GM21737 (cell line): ENCODE results near the gene PCGF1.
A peak's percentile ranks its signal among the peaks of the same experiment; 100 is the strongest.
"Not testable (repeated sequence)": the region's sequence is repeated elsewhere in the genome, so short reads cannot be mapped to it uniquely, and the experiment has no call there.

ENCODE experiments used
- ATAC-seq: cut with Tn5 transposase; IDR thresholded peaks from one replicate; pipeline ENCODE4 v1.9.1; 2021; ENCODE audit warnings: mild to moderate bottlenecking, moderate library complexity; ENCODE audit not compliant: unreplicated experiment

Gene PCGF1

DNA sequence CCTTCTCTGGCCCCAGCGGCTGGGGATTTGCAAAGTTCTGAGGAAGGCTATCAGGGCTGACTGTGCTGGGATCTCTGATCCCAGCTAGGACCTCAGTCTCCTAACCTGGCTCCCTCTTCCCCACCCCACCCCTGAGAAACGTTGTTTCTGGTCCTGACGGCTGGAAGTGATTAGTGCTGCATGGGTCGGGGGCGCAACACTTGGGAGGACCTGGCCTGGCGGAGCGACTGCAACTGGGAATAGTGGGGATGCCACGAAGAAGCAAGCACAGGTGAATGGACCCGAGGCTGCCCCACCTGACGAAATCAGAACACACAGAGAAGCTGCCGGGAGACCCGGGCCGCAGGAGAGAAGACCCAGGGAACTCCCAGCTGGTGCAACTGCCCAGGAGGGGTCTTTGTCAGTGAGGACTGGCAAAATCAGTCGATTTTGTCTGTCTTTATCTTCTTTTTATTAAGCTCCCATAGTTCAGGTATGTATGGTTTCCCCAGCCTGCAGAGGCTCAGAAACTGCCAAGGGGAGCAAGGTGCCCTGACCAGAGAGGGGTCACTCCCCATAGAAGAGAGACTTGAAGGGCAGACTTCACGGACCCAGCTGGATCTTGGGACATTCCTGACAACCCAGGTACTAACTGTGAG is 7.4 kb downstream of the PCGF1 start:
- no peak for ATAC-seq

DNA sequence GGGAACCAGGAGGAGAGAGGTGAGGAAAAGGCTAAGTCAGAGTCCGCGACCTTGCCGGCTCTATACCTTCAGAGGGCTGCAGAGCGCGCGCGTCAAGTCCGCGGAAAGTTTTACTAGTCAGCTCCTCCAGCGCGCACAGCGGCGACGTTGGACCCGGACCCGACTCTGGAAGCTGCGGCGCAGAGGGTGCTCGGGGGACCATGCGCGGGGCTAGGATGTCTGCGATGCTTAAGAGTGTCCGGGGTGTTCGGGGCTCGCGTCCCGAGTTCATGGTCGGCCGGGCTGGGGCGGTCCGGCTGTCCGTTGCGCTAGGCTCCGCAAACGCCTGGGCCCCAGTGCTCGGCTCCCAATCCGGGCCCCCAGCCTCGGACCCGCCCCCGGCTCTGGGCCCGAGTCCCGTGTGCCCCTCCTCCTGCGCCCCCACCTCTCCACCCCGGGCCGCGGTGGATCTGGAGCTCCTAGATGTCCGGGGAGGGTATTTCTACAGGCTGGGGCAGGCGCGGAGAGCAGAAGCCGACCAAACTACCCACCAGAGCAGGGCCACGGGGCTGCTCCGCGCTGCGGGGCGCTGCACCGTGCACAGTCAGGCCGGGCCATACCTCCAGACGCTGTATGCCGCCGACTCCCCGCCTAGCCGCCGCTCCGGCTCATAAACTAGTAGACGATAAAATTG is 8.1 kb downstream of the PCGF1 start, which contains the start of gene LBX2:
Gene LBX2 (minus strand): TSS at position 337 of the 673 bp plus-strand sequence. CDS start 66 bp downstream, at position 271.
- no peak for ATAC-seq

DNA sequence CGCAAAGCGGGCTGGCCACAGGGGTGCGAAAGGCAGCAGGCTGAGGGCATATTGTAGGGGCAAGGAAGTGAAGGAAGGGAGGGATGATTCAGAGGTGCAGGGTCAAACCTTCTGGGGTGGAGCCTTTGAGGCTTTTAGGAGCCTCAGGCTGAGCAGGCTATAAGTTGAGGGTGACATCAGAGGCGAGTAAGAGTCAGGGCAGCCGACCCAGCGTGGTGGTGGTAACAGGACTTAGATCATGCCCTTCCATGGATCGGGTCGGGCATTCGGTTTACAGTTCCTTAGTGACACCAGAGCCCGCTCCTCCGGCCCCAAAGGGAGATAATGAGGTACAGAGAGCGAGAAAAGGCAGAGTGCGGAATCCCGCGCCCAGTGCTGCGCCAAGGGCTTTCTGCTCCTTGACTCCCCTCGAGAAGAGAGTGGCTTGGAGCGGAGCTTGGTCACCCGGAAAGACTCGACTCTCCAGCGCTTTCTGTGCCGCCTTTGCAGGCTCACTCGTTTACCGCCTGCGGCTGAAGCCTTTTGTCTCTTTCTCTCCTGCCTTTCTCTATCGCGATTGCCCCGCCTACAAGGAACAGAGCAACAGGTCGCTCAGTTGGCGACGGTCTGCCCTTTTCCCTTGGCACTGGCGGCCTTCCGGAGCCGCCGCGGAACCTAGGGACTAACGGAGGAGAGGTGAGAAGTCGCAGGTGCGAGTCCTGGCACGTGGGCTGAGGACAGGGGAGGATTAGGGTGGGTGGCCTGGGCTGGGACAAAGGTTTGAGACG is 8.8 kb downstream of the PCGF1 start:
- no peak for ATAC-seq

DNA sequence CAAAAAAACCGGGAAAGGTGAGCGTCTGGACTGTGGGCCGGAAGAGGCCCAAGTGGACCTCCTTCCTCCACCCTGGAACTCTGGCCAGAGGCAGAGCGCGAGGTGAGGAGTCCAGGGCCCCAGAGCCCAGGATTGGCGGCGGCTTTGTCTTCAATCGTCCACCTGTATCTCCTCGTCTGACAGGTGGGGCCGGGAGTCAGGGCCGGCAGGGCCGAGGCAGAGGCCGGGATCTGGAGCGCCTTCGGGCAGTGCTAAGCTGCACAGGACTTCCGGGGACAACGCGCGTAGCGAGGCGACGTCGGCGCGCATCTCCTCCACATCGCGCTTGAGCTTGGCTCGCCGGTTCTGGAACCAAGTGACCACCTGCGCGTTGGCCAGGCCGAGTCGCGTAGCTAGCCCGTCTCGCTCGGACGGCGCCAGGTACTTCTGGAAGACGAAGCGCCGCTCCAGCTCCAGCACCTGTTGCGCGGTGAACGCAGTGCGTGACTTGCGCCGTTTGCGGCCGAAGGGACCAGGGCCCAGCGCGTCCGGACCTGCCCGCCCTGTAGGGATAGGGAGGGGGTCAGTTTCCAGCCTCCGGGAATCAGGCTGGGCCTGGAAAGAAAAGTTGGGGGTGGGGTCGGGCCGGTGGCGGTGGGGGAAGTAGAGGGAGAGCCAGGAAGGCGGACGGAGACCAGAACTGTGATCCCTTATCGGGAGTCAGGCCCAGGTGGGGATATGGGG is 9.6 kb downstream of the PCGF1 start:
- ATAC-seq: no peak

DNA sequence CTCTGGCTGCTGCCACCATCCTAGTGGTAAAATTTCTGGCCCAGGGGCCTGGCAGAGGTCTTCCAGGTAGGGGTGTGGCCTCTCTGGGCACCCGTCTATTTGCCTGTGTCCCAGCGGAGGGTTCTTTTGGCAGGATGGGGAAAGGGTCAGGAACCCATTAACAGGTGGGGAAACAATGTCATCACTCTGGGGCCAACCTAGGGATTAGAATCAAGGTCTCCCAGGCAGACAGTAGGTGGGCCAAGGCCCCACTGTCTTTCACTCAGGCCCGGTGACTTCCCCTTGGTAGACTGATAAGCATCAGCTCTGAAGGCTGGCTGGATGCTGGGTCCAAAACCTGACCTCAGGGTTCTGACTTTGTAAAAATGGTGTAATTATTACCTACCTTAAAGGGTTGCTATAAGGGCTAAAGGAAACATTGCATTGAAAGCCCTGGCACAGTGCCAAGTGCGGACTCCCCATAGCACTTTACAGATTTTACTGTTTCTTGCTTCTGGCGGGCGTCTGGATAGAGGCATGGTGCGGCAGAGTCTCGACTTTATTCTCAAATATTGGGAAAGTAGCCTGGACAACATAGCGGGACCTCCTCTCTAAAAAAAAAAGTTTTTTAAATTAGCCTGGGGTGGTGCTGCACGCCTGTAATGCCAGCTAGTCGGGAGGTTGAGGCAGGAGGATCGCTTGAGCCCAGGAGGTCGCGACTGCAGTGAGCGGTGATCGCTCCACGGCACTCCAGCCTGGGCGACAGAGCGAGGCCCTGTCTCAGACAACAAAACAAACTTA is 10.3 kb downstream of the PCGF1 start:
- no peak for ATAC-seq

DNA sequence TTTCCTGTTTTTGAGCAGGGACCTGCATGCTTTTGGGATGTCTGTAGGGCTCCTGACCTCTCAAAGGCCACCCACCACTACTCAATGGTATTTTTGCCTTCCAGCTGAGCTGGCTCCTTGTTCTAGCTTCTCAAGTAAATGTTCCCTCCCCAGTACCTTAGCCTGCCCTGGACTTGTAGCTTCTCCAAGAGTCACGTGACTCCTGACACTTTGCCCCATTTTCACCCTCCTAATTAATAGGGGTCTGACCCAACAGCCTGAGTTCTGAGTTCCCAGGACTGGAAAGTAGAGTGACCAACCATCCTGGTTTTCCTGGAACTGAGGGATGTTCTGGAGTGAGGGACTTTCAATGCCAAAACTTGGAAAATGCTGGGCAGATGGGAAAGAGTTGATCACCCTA is 12.1 kb downstream of the PCGF1 start:
- ATAC-seq: no peak

DNA sequence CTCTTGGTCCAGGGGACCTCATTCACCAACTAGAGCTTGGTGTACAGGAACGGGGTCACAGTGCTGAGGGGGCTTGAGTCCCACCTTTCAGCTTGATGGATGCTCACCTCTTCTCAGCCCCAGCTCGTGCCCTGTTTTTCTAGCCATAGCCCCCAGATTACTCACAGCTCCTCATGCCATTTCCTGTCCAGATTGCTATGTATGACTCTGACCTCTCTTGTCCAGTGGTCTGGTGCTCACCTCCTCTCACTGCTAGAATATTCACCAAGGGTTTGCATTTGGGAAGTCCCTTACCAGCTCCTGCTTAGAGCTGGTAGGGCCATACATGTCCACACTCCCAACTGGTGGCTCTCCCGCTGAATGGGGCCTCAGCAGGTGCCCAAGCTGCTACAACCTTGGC is 13.9 kb downstream of the PCGF1 start:
- ATAC-seq: no peak

DNA sequence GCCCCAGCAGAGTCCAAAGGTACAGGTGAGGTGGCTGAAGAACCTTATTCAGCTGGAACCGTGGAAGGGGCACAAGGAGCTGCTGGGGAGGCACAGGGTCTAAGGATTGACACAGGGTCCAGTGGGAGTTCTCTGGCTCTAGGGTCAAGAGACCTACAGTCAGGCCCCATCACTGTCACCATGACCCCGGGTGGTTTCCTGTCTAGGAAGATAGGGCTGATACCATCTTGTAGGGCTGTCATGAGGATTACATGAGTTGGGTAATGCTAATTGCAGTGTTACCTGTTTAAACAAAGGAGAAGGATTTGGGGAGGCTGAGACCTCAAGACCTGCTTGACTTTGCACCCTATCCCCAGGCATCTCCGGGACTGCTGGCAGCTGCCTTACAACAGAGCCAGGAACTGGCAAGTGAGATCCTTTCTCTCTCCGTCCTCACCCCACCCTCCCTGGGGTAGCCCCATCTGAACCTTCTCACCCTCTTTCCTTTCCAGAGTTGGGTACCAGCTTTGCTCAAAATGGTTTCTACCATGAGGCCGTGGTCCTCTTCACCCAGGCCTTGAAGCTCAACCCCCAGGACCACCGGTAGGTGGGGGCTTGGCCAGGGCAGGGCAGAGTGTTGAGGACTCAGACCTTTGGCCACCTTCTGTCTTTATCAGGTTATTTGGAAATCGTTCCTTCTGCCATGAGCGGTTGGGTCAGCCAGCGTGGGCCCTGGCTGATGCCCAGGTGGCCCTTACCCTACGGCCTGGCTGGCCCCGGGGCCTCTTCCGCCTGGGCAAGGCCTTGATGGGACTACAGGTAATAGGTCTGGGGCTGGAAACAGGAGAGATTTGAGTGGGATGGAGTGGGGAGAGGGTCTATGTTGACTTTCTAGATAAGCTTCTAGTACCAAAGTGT is 15.6 kb downstream of the PCGF1 start:
- no peak for ATAC-seq

DNA sequence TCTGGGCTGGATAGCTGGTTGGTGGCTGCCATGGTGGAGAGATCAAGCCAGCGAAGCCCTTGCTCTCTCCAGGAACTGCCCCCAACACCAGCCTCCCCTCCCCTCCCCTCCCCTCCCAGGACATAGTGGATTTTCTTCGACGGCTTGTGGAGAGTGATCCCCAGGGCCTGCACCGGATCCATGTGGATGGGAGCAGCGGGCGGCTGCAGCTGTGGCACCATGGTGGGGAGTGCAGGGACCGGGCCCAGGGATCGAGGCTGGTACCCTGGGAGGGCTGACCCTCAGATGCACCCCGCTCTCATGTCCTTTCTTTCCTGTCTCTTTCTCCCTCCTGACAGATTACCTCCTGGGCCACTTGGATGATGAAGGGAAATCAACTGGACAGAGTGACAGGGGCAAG is 17.6 kb downstream of the PCGF1 start:
- no peak for ATAC-seq

DNA sequence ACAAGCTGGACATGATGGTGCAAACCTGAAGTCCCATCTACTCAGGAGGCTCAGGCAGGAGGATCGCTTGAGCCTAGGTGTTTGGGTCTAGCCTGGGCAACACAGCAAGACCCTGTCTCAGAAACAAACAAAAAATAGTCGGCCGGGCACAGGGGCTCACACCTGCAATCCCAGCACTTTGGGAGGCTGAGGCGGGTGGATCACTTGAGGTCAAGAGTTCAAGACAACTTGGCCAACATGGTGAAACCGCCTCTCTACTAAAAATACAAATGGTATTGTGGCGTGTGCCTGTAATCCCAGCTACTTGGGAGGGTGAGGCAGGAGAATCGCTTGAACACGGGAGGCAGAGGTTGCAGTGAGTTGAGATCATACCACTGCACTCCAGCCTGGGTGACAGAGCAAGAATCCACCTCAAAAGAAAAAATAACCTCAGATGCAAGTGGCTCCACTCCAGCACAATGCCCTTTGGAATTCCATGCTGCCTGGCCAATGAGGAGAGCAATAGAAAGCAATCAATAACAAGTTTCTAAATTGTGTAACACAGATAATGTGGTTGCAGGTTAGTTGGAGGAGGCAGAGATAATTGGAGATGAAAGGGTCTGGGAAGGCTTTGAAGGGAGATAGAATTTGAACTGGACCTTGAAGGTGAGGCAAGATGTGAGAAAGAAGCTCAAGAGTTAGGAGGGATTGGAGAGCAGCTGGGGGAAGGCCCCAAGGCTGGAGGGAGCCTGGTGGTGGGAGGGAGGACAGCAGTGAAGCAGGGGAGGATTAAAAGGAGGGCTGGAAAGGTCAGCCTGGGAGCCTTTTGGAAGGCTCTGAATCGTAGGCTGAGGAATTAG is 18.6 kb downstream of the PCGF1 start:
- no peak for ATAC-seq

DNA sequence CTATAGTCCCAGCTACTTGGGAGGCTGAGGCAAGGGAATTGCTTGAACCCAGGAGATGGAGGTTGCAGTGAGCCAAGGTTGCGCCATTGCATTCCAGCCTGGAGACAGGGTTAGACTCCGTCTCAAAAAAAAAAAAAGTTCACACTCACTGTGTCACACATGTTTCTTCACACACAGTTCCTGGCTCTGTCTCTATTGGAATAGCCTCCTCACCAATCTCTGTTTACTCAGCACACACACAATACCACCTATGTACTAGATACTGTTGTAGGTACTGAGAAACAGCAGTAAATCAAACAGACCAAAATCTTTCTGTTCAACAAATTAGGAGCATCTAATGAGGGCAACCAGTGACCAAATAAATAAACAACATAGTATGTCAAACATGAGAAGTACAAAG is 21.4 kb downstream of the PCGF1 start:
- ATAC-seq: no peak

DNA sequence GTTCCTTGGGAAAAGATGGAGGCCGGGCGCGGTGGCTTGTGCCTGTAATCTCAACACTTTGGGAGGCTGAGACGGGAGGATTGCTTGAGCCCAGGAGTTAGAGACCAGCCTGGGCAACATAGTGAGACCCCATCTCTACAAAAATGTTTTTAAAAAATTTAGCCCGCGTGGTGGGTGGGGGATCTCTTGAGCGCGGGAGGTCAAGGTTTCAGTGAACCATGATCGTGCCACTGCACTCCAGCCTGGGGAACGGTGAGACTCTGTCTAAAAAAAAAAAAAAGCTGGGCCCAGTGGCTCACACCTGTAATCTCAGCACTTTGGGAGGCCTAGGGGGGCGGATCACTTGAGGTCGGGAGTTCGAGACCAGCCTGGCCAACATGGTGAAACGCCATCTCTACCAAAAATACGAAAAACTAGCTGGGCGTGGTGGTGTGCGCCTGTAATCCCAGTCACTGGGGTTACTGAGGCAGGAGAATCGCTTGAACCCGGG is 23.8 kb downstream of the PCGF1 start:
- ATAC-seq: not testable (repeated sequence)

DNA sequence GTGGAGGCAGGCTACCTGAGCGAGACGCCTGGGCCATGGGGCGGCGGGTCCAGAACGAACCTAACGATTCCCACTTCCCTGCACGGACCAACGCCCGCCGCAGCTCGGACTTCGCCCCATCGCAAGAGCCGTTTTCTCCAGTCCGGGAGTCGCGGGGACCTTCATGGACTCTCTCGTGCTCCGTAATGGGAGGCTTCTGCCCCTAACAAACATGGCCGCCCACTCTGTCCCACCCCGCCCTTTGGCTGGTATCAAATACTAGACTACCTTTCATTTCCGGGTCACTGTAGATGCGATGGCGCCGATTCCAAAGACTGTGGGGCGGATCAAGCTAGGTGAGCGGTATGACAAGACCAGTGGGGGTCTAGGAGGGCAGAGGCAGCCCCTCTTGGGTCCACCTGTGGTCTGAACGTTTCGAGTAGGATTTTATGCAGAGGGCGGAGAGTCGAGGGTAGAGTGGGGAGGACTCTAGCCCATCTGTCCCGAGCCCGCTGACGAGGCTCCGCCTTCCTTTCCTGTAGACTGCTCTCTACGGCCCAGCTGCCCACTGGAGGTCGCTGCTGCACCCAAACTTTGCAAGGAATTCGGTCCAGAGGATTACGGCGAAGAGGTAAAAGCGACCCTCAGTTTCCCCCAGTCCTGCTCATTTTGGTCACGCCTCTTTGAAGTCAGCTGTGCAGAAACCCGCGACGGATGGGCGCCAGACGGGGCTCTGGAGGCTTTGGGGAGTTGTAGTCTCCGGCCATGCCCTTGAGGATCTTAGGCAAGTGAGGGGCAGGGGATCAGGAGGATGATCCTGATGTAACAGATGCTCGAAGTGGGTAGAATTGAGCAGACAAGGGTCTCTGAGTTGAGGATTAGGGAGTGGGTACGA is 24.5 kb downstream of the PCGF1 start, which contains the start of the genes CCDC142 and TTC31:
Gene CCDC142 (minus strand): TSS at position 198 of the 874 bp plus-strand sequence. CDS start 161 bp downstream, at position 37.
Gene TTC31 (plus strand): TSS at position 281 of the 874 bp plus-strand sequence. CDS start 15 bp downstream, at position 296.
- ATAC-seq: peak; percentile 83

DNA sequence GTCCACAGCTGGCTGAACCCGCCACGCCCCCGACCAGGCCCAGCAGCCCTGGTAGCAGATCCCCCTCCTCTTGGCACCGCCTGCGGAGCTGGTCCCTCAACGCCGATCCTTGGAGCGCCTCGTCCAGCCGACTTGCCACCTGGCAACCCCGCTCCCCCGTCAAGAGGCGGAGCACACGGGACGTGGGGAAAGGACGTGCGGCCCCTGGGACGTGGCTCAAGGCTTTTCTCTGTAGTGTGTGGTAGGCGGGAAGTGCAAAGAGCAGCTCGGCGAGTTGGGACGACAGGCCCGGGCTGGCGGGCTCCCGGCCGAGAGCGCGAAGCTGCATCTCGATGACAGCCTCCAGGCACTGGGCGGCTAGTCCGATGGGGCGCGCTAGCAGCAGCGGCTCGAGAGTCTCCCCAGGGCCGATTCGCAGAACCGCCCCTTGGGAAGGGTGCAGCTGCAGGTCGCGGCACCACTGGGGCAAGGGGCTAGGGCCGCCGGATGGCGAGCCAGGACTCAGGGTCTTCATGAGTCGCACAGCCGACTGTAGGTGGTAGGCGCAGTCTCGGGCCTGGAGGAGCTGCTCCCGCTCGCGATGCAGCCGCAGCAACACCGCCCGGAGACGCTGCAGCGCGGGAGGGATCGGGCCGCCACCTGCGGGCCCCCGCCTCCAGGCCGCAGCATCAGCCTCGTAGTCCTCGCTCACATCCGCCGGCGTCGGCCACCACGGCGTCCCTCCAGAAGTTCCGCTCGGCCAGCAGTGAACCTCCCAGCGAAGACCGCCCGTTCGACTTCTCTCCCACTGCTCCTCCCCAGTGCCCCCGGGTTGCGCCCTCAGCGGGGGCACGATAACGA is 25.3 kb downstream of the PCGF1 start:
- peak; percentile 32 for ATAC-seq

DNA sequence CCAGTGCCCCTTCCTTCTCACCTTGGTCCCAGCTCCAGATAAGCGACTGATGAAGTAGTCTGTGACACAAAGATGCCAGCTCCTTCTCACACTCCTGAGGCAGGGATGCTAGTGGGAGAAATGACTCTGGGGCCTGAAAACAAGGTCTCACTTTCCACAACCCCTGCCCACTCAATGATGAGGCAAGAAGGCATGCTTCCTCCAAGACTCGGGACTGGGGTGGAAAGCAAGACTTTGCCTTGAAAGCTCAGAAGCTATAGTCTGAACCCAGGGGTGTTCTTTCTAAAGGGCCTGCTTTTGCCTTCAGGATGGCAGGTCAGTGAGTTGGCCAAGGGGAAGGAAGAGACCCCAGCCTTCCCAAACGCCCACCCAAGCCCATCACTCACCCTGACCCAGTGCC is 26.1 kb downstream of the PCGF1 start:
- ATAC-seq: no peak

DNA sequence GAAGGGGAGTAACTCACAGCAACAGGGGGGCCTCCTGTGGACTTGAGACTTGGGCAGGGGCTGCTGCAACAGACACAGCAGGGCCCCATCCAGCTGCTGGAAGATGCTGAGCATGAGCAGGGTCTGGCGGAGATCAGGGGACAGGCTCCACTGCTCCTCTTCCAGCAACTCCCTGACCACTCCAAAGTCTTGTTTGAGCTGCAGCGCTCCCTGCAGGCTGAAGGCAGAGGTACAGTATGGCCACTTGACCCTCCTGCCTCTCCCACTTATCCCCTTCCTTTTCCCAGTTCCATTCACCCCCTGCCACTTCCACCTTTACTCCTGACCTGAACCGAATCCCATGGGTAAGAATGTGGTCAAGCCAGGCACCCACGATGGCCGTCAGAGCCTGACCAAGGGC is 32.6 kb downstream of the PCGF1 start:
- ATAC-seq: no peak
